IgD-negative memory B cell (primary cell): ENCODE data around the gene TAF5. TPM values are rescaled to one million over a fixed set of nuclear protein-coding genes. Genes with fewer than 3 reads are reported as not detected.
A peak's percentile ranks its signal among the peaks of the same experiment; 100 is the strongest.
"Not testable (repeated sequence)": the region's sequence is repeated elsewhere in the genome, so short reads cannot be mapped to it uniquely, and the experiment has no call there.

ENCODE experiments used
- H3K27ac Mint-ChIP-seq, 3 donors: one replicate each; pipeline ENCODE4 v1.8.0; 2020 to 2022; ENCODE audit warnings: mild to moderate bottlenecking in 3 of 3, mixed read lengths in 3 of 3, moderate library complexity in 1 of 3
- H3K27me3 Mint-ChIP-seq: one replicate; pipeline ENCODE4 v1.8.0; 2021; ENCODE audit warnings: mixed read lengths
- H3K36me3 Mint-ChIP-seq: one replicate; pipeline ENCODE4 v1.8.0; 2020; ENCODE audit warnings: mild to moderate bottlenecking, mixed read lengths
- H3K4me1 Mint-ChIP-seq, 3 donors: one replicate each; pipeline ENCODE4 v1.8.0; 2020 to 2022; ENCODE audit warnings: mixed read lengths in 3 of 3, mild to moderate bottlenecking in 1 of 3
- H3K4me3 Mint-ChIP-seq, 4 donors: one replicate each; pipeline ENCODE4 v1.8.0; 2020 to 2022; ENCODE audit warnings: mild to moderate bottlenecking in 4 of 4, mixed read lengths in 4 of 4, moderate library complexity in 3 of 4
- H3K9me3 Mint-ChIP-seq, 3 donors: one replicate each; pipeline ENCODE4 v1.8.0; 2020 to 2021; ENCODE audit warnings: mixed read lengths in 3 of 3, mild to moderate bottlenecking in 1 of 3
- polyA plus RNA-seq: library from polyadenylated mRNA; unstranded; fragments of 300-500 nt; fragmentation: Illumina TruSeq; gene quantifications from one replicate; pipeline ENCODE4 v1.2.3, GENCODE V29; 2021

The TAF5 gene
- polyA plus RNA-seq = 2.3 TPM

DNA sequence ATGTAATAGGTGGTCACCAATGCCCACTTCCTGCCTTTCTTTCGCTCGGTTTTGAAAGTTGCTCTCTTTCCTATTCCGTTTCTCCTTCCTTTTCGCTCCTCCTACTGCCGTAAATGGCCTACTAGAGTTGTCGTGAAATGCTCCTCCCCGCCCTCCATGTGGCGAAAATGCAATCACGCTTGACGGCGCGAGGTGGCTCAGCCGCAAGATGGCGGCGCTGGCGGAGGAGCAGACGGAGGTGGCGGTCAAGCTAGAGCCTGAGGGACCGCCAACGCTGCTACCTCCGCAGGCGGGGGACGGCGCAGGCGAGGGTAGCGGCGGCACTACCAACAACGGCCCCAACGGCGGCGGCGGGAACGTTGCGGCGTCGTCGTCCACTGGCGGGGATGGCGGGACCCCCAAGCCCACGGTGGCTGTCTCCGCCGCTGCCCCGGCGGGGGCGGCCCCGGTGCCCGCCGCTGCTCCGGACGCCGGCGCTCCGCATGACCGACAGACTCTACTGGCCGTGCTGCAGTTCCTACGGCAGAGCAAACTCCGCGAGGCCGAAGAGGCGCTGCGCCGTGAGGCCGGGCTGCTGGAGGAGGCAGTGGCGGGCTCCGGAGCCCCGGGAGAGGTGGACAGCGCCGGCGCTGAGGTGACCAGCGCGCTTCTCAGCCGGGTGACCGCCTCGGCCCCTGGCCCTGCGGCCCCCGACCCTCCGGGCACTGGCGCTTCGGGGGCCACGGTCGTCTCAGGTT lies at the start of gene TAF5:
Gene TAF5, plus strand, starts transcription at position 195 of the 737 bp plus-strand sequence. Its CDS starts 14 bp downstream, at position 209.
- no peaks in the 10 kb centered on the region for H3K9me3 Mint-ChIP-seq
- no peaks in the 10 kb centered on the region for H3K27me3 Mint-ChIP-seq
- peaks cover 4 to 12% (median 11%) of the 10 kb centered on the region in 3 donors for H3K4me1 Mint-ChIP-seq
- peak within 1 kb of the TSS; percentile 80 to 93 (median 91) for H3K27ac Mint-ChIP-seq
- H3K4me3 Mint-ChIP-seq = peak within 1 kb of the TSS; percentile 85 to 96 (median 94)
- peaks cover 2% of the 10 kb centered on the region for H3K36me3 Mint-ChIP-seq

DNA sequence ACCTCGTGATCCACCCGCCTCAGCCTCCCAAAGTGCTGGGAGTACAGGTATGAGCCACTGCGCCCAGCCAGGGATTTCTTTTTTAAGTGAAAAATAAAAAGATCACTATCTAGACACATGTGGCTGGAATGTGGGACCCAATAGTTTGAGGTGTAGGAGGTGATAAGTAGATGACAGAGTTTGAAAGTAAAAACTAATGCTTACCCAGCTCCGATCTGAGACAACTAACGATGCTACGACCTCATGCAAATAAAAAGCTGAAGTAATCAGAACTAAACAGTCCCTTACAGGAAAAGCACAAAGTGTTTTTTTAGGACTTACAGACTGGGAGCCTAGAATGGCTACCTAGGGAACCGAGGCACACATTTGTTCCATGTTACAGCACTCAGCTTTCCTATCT lies 39.9 kb upstream of the TAF5 start:
- Mint-ChIP-seq H3K9me3 (no peaks in the 10 kb centered on the region), H3K36me3 (peaks cover 2% of the 10 kb centered on the region), H3K4me3 (no peak overlapping the region), H3K27me3 (no peaks in the 10 kb centered on the region), H3K27ac (no peak overlapping the region), H3K4me1 (peaks cover 0 to 2% (median 0%) of the 10 kb centered on the region in 3 donors)

DNA sequence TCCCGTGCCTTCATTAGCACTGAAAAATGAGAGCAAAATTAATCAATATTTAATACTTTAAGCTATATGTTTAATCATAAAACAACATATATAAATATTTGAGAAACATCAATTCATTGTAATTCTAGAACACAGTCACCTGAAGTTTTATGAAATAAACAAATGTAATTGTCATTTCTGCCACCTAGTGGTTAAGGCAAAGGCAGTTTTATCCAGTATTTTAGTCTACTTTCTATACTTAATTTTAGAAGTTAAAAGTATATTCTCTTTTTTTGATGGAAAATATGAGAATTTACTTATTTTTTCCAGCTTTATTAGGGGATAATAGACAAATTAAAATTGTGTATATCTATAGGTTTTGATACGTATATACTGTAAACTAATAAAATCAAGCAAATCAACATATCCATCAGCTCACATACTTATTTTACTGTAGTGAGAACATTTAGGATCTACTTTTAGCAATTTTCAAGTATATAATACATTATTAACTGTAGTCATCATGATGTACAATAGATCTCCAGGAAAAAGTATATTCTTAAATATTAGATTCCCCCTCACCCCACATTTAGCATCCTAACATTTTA lies 33.7 kb upstream of the TAF5 start:
- Mint-ChIP-seq H3K36me3 (peaks cover 2% of the 10 kb centered on the region), H3K27me3 (no peaks in the 10 kb centered on the region), H3K27ac (no peak overlapping the region), H3K9me3 (no peaks in the 10 kb centered on the region), H3K4me1 (peaks cover 0 to 2% (median 0%) of the 10 kb centered on the region in 3 donors), H3K4me3 (no peak overlapping the region)

DNA sequence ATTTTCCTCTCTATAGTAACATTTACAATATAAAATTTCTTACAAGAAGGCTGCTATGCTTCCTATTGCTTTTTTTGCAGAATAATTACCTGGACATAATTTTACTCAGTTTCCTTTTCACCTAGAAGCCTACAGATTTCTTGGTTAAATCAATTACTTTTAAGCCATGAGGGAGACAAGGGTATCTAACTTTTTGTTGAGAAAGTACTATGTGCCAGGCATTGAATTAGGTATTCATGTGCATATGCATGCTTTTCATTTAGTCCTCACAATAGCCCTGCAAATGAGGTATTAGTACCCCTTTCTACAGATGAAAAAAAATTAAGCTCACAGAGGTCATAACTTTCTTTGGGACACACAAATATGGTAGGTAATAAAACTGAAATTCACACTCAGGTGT lies 33.2 kb upstream of the TAF5 start:
- Mint-ChIP-seq H3K4me1 (peaks cover 0 to 2% (median 0%) of the 10 kb centered on the region in 3 donors), H3K36me3 (peaks cover 2% of the 10 kb centered on the region), H3K27ac (no peak overlapping the region), H3K4me3 (no peak overlapping the region), H3K9me3 (no peaks in the 10 kb centered on the region), H3K27me3 (no peaks in the 10 kb centered on the region)

DNA sequence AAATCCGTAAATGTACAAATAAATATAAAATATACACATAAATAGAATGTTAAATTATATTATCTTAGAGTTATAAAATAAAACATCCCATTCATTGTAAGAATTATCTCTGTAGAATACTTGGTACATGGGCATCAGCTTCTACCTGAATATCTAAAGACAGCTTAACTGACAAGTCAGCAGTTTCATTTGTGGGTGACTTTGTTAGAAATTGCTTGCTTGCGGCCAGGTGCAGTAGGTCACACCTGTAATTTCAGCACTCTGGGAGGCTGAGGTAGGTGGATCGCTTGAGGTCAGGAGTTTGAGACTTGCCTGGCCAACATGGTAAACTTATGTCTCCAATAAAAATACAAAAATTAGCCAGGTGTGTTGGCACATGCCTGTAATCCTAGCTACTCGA lies 31.4 kb upstream of the TAF5 start:
- peaks cover 0 to 2% (median 0%) of the 10 kb centered on the region in 3 donors for H3K4me1 Mint-ChIP-seq
- no peaks in the 10 kb centered on the region for H3K9me3 Mint-ChIP-seq
- H3K36me3 Mint-ChIP-seq = peaks cover 2% of the 10 kb centered on the region
- no peak overlapping the region for H3K4me3 Mint-ChIP-seq
- H3K27ac Mint-ChIP-seq = no peak overlapping the region
- H3K27me3 Mint-ChIP-seq = no peaks in the 10 kb centered on the region

DNA sequence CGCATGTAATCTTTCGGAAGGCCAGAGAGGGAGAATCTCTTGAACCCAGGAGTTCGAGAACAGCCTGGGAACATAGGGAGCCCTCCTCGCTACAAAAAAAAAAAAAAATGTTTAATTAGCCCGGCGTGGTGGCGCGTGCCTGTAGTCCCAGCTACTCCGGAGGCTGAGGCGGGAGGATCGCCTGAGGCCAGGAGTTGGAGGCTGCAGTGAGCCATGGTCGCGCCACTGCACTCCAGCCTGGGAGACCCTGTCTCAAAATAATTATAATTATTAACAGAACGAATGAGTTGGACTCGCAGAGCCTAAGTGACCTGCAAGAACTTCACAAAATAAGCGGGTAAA lies 17.6 kb upstream of the TAF5 start:
- H3K27me3 Mint-ChIP-seq = no peaks in the 10 kb centered on the region
- H3K4me3 Mint-ChIP-seq = peak overlapping the region; percentile 77 to 95 (median 92)
- H3K27ac Mint-ChIP-seq = peak overlapping the region in 1 of 3 donors; percentile 56
- H3K9me3 Mint-ChIP-seq = no peaks in the 10 kb centered on the region
- H3K36me3 Mint-ChIP-seq = no peaks in the 10 kb centered on the region
- H3K4me1 Mint-ChIP-seq = peaks cover 2 to 9% (median 5%) of the 10 kb centered on the region in 3 donors

DNA sequence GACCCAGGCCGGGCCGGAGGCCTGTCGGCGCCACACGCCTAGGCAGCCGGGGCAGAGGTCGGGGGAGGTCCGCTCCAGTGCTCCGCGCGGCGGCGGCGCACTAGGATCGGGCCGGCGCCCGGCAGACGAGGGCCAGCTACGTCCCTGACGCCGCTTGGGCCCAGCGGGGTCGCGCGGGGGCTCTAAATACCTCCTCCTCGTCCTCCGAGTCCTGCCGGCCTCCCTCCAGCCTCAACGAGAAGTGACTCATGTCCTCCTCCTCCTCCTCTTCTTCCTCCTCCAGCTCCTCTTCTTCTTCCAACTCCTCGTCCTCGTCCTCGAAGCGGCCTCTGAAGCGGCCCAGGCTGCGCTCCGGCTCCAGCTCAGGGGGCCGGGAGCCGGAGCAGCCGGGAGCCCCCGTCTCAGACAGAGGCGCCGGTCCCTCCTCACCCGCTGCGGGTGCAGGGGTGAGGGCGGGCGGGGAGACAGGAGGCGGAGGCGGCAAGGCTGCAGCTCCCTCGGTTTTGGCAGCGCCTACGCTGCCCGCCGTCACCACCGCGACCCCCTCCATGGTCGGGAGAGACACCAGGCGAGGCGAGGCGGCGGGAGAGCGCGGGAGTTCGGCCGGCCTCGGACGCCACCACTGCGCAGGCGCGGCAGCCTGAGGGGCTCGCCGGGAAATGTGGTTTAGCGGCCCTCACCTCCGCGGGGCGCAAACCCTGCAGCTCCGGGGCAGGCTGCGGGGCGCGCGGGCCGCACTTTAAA lies 17.1 kb upstream of the TAF5 start, which contains the start of gene PCGF6:
Gene PCGF6, minus strand, starts transcription at position 624 of the 744 bp plus-strand sequence. Its CDS starts 74 bp downstream, at position 550.
- Mint-ChIP-seq H3K4me1 (peaks cover 2 to 9% (median 5%) of the 10 kb centered on the region in 3 donors), H3K36me3 (no peaks in the 10 kb centered on the region), H3K9me3 (no peaks in the 10 kb centered on the region), H3K4me3 (peak within 1 kb of the TSS; percentile 84 to 95 (median 92)), H3K27ac (peak within 1 kb of the TSS; percentile 9 to 73 (median 39)), H3K27me3 (no peaks in the 10 kb centered on the region)

DNA sequence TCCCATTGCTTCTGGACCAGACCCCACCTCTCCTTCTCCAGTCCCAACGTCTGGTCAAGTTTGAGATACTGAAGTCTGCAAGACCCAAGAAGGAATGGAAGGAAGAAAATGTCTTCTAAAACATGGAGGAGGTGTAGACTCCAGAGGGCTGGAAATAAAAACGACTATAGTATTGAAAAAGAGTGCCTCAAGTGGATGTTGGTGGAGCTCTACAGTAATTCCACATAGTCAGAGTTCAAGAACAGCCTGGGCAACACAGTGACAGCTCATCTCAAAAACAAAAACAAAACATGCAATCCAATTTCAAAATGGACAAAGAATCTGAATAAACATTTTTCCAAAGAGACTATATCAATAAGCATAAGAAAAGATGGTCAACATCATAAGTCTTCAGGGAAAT lies 14.5 kb upstream of the TAF5 start:
- no peak overlapping the region for H3K27ac Mint-ChIP-seq
- peak overlapping the region in 1 of 4 donors; percentile 55 for H3K4me3 Mint-ChIP-seq
- peaks cover 2 to 9% (median 5%) of the 10 kb centered on the region in 3 donors for H3K4me1 Mint-ChIP-seq
- peaks cover 2% of the 10 kb centered on the region for H3K36me3 Mint-ChIP-seq
- no peaks in the 10 kb centered on the region for H3K9me3 Mint-ChIP-seq
- no peaks in the 10 kb centered on the region for H3K27me3 Mint-ChIP-seq

DNA sequence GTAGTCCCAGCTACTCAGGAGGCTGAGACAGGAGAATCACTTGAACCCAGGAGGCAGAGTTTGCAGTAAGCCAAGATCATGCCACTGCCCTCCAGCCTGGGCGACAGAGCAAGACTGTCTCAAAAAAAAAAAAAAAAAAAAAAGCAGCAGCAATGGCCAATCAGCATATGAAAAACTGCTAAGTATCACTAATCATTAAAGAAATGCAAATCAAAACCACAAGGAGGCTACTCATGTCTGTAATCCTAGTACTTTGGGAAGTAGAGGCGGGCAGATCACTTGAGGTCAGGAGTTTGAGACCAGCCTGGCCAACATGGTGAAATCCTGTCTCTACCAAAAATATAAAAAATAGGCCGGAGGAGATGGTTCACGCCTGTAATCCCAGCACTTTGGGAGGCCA lies 13.2 kb upstream of the TAF5 start:
- H3K27ac Mint-ChIP-seq, H3K36me3 Mint-ChIP-seq, H3K4me3 Mint-ChIP-seq, H3K27me3 Mint-ChIP-seq, H3K9me3 Mint-ChIP-seq, H3K4me1 Mint-ChIP-seq: not testable (repeated sequence)

DNA sequence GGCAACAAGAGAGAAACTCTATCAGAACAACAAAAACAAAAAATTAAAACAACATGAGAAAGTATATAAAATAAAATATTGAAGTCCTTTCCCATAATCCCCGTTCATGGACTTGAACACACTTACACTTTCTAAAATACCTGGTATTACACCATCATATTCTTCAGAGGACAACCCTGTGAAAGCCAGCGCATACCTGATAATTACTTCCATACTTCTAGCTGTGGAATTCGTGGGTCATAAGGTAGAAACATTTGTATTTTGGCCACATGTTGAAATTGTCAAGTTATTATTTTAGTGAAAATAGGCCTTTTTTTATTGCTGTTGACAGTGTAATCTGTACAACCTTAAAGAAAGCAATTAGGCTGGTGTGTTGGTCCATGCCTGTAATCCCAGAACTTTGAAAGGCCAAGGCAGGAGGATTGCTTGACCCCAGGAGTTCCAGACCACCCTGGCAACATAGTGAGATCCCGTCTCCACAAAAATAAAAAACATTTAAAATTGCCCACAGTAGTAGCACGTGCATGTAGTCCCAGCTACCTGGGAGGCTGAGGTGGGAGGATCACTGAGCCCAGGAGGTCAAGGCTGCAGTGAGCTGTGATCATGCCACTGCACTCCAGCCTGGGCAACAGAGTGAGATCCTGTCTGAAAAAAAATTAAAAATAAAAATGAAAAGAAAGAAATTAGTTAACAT lies 11.7 kb upstream of the TAF5 start:
- peaks cover 2% of the 10 kb centered on the region for H3K36me3 Mint-ChIP-seq
- no peak overlapping the region for H3K27ac Mint-ChIP-seq
- peaks cover 0 to 3% (median 0%) of the 10 kb centered on the region in 3 donors for H3K4me1 Mint-ChIP-seq
- H3K27me3 Mint-ChIP-seq = no peaks in the 10 kb centered on the region
- H3K4me3 Mint-ChIP-seq = no peak overlapping the region
- no peaks in the 10 kb centered on the region for H3K9me3 Mint-ChIP-seq

DNA sequence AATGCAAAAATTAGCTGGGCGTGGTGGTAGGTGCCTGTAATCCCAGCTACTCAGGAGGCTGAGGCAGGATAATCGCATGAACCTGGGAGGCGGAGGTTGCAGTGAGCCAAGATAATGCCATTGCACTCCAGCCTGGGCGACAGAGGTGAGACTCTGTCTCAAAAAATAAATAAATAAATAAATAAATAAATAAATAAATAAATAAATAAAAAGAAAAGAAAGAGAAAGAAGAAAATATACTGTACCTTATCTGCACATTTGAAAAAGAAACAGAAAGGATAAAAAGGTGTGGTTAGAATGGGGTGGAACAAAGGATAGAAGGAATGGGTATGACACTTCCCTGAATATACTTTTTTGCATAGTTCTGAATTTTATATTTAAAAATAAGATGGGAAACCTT lies 8.3 kb upstream of the TAF5 start:
- not testable (repeated sequence) for H3K9me3 Mint-ChIP-seq, H3K4me1 Mint-ChIP-seq, H3K4me3 Mint-ChIP-seq, H3K36me3 Mint-ChIP-seq, H3K27me3 Mint-ChIP-seq, H3K27ac Mint-ChIP-seq

DNA sequence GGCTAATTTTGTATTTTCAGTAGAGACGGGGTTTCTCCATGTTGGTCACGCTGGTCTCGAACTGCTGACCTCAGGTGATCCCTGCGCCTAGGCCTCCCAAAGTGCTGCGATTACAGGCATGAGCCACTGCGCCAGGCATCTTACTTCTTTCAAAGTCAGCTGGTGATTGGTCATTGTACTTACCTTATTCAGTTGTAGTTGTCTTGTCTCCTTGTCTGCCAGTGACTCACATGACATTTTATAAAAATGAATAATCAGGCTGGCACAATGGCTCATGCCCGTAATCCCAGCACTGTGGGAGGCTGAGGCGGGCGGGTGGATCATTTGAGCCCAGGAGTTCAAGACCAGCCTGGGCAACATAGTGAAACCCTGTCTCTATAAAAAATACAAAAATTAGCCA lies 7.0 kb upstream of the TAF5 start:
- H3K4me3 Mint-ChIP-seq, H3K27me3 Mint-ChIP-seq, H3K4me1 Mint-ChIP-seq, H3K27ac Mint-ChIP-seq, H3K36me3 Mint-ChIP-seq, H3K9me3 Mint-ChIP-seq: not testable (repeated sequence)

DNA sequence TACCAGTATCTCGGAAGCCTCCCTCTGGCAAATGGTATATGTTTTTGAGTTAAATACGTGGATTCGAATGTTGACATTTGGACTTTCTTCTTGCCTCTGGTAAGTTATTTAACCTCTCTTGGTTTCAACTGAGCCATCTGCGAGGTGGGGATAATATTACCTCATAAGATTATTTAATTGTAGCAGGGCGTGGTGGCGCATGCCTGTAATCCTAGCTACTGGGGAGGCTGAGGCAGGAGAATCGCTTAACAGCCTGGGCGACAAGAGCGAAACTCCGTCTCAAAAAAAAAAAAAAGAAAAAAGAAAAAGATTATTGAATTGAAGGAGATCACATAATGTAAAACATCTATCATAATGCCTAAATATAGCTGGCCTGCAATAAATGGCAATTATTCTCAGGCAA lies 396 bp upstream of the TAF5 start:
- Mint-ChIP-seq H3K9me3 (no peaks in the 10 kb centered on the region), H3K27me3 (no peaks in the 10 kb centered on the region), H3K36me3 (peaks cover 2% of the 10 kb centered on the region), H3K4me1 (peaks cover 4 to 12% (median 11%) of the 10 kb centered on the region in 3 donors), H3K4me3 (peak overlapping the region; percentile 85 to 95 (median 94)), H3K27ac (peak overlapping the region; percentile 61 to 93 (median 81))

DNA sequence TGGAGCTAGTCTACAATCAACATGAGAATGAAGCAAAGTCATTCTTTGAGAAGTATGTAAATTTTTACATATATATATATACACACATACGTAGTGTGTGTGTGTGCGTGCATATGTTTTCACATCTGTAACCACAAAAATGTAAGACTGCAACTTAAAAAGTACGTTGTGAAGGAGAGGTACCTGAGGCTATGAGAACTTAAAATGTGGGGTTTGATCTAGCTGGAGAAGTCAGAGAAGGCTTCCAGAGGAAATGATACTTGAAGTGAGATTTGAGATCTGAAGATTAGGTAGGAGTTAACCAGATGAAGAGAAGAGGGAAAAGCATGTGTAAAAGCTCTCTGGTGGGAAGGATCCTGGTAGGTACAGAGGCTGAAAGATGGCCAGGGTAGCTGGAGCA lies 5.8 kb downstream of the TAF5 start:
- no peak overlapping the region for H3K27ac Mint-ChIP-seq
- H3K36me3 Mint-ChIP-seq = peaks cover 10% of the 10 kb centered on the region
- no peak overlapping the region for H3K4me3 Mint-ChIP-seq
- H3K4me1 Mint-ChIP-seq = peaks cover 2 to 16% (median 7%) of the 10 kb centered on the region in 3 donors
- H3K27me3 Mint-ChIP-seq = no peaks in the 10 kb centered on the region
- no peaks in the 10 kb centered on the region for H3K9me3 Mint-ChIP-seq

DNA sequence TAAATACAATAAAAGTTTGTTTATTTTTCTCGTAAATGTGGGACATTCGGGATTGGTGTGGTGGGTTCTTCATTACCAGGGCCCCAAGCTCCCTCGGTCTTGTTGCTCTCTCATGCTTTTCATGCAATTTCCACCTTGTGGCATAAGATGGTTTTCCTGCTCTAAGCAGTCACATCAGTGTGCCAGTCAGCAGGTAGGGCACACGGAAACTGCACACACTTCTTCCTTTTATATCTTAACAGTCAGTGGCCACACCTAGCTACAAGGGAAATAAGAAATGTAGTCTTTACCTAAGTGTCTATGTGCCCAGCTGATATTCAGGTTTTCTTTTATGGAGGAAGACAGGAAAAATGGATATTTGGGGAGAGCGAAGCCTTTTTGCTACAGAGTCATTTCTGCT lies 6.5 kb downstream of the TAF5 start:
- no peak overlapping the region for H3K4me3 Mint-ChIP-seq
- H3K27ac Mint-ChIP-seq = no peak overlapping the region
- H3K4me1 Mint-ChIP-seq = peaks cover 0 to 15% (median 5%) of the 10 kb centered on the region in 3 donors
- H3K9me3 Mint-ChIP-seq = no peaks in the 10 kb centered on the region
- peaks cover 10% of the 10 kb centered on the region for H3K36me3 Mint-ChIP-seq
- H3K27me3 Mint-ChIP-seq = no peaks in the 10 kb centered on the region
